Fibroblast of lung (primary cell): Measurements from ENCODE around the gene RPS4Y2.

Source experiments
- CTCF ChIP-seq, 2 donors: IDR thresholded peaks in 1 of 2; conservative IDR thresholded peaks in 1 of 2; 1 replicate in 1 of 2; 2 replicates in 1 of 2; pipeline ENCODE4 v1.5.1; 2011 to 2012; ENCODE audit warnings: low read length in 2 of 2, control low read depth in 1 of 2, inconsistent platforms in 1 of 2, low read depth in 1 of 2, mild to moderate bottlenecking in 1 of 2
- EZH2 ChIP-seq: IDR thresholded peaks from 2 replicates; pipeline ENCODE4 v1.5.1; 2012; ENCODE audit warnings: low read length, control low read depth, mild to moderate bottlenecking; ENCODE audit errors: missing control alignments

- TF ChIP-seq CTCF (conservative IDR thresholded peaks at IDR 0.05 in 1 of 2, IDR thresholded peaks at IDR 0.05 in 1 of 2; ENCODE audit: low read depth in 1 of 2, low read length in 2 of 2) (no peak), EZH2 (no peak)
Measured at GRCh38 chrY:20781408-20781807, 25.5 kb downstream of the RPS4Y2 start.
